ENCODE results near the gene SMARCD1. TPM values are rescaled to one million over a fixed set of nuclear protein-coding genes. Genes with fewer than 3 reads are reported as not detected.
A peak's percentile ranks its signal among the peaks of the same experiment; 100 is the strongest.

The SMARCD1 gene
- total RNA-seq, 1 donor: 80.5 TPM

- DNase-seq (ENCODE audit: low read depth in 2 of 3, low spot score in 2 of 3): no peak
These were observed 17.6 kb downstream of the SMARCD1 start for GRCh38 chr12:50102646-50103309.

- DNase-seq (ENCODE audit: low read depth in 2 of 3, low spot score in 2 of 3): no peak
These were observed 18.2 kb downstream of the SMARCD1 start for GRCh38 chr12:50103351-50103750.

DNA sequence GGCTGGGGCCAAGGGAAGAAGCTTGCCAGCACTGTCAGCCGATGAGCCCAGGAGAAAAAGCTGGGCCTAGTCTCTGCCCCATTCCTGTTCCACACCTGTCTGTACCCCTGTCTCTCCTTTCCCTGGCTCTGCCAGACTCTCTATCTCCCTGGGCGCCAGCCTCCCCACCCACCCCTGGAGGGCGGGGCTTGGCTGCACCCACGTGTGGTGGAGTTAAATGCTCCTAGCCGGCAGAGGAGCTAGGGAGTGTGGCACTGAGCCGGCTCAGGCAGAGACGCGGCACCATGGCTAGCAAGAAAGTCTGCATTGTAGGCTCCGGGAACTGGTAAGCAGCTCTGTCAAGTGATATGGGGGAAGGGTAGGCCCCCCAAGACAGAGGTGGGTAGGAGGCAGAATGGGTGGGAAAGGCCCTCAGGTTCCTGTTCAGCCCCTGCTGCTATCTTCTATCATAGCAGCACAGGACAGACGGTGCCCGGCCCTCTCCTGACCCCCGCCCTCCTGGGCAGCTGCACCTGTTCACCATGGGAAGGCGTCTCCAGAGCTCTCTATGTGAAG, 18.7 kb downstream of the SMARCD1 start, which contains the start of gene GPD1:
Gene GPD1, plus strand, starts transcription at position 242 of the 555 bp plus-strand sequence. Its CDS starts 43 bp downstream, at position 285.
- peak in 1 of 3 donors; percentile 14 for DNase-seq (ENCODE audit: low read depth in 2 of 3, low spot score in 2 of 3)

DNA sequence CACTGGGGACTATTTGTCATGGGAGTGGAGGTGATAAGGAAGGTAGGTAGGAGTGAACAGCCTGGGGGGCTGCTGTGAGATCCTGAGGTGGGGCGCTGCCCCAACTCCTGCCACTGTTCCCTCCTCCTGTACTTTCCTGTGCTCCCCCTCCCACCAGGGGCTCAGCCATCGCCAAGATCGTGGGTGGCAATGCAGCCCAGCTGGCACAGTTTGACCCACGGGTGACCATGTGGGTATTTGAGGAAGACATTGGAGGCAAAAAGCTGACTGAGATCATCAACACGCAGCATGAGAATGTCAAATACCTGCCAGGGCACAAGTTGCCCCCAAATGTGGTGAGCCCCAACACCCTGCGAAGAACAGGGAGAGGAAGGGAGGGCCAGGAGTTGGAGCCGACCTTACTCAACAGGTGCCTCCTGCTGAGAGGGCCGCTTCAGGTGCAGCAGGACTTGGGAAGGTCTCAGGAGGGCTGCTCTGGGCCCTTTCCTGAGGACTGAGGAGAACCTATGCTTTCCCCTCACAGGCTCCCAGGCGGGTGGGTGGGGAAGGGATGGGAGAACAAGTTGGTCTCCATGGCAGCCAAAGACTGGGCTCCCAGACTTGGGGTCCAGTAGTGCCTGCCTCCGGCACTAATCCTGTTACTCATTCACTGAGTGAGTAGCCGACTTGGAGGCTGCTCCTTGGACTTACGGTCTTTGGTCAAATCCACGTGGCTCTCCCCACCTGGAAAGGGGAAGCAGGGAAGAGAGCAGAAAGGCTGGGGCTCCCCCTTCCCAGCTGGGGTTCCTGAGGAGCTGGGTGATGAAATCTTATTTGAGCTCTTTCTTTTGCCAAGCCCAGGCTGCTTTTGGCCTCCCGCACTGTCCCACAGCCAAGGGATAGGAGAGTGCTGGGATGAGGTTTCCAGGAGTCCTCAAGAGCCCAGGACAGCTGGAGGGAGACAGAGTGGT, 19.6 kb downstream of the SMARCD1 start:
- DNase-seq (ENCODE audit: low read depth in 2 of 3, low spot score in 2 of 3): no peak

DNA sequence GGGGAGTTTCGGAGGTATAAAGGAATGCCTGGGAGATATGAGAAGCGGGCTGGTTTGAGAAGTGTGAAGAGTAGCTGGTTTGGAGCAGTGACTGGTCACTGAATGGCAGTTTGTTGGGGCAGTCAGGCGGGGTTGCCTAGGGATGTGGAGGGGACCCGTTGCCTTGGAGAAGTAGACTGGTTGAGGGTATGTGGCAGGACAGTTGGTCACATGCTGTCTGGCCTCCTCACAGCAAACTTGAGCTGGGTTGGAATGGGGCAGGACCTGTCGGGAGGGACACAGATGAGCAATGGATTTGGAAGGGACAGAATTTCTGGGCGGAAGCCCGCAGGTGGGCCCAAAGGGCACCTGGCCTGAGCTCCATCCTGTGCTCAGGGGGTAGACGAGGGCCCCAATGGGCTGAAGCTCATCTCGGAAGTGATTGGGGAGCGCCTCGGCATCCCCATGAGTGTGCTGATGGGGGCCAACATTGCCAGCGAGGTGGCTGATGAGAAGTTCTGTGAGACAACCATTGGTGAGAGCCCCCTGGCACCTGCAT, 20.8 kb downstream of the SMARCD1 start:
- no peak for DNase-seq (ENCODE audit: low read depth in 2 of 3, low spot score in 2 of 3)

- DNase-seq (ENCODE audit: low read depth in 2 of 3, low spot score in 2 of 3): no peak
These were observed 21.8 kb downstream of the SMARCD1 start for GRCh38 chr12:50106907-50107306.

- no peak for DNase-seq (ENCODE audit: low read depth in 2 of 3, low spot score in 2 of 3)
These were observed 22.5 kb downstream of the SMARCD1 start for GRCh38 chr12:50107416-50108268.

DNA sequence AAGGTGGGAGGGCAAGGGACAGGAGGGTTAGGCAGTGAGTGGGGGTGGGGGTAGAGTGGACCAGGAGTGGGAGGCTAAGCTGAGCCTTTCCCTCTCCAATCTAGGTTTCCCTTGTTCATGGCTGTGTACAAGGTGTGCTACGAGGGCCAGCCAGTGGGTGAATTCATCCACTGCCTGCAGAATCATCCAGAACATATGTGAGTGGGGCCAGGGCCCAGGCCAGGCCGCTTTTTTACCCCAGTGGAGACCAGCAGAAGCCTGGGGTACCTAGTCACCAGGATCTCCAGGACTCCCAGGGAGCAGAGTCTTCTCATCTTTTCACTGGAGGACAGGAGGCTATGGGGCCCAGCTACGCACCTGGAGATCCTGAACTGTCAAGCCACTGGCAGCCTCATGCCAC, 24.2 kb downstream of the SMARCD1 start:
- DNase-seq (ENCODE audit: low read depth in 2 of 3, low spot score in 2 of 3): no peak

DNA sequence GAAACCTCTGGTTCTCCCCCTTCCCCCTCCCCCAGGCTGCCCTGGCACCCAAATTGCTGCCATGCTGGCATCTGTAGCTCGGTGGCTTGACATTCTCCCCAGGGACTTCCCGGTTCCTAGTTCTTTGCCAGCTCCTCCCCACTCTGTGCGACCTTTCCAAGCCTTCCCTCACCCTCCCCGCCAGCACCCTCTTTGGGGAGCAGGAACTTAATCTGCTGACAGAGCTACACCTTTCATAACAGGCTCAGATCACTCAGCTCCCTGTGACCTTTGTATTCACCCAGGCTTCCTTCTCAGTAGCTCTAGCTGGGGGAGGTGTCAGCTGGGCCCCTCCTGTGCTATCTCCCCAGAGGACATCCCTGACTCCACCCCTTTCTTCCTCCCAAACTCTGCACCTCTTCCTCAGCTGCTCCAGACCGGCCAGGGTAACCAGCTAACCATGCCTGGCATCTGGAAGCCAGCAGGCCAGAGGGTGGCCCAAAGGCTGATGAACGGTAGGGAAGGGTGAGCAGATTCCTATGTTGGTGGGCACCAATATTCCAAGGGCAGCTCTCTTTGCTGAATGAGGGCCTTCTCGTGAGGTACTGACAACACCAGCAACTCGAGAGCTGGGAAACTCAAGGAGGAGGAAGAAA, 25.1 kb downstream of the SMARCD1 start:
- DNase-seq (ENCODE audit: low read depth in 2 of 3, low spot score in 2 of 3): no peak

GRCh38 chr12:50110762-50111351, 25.7 kb downstream of the SMARCD1 start:
- DNase-seq (ENCODE audit: low read depth in 2 of 3, low spot score in 2 of 3): peak in 1 of 3 donors; percentile 6

- DNase-seq (ENCODE audit: low read depth in 2 of 3, low spot score in 2 of 3): no peak
These were observed 26.2 kb downstream of the SMARCD1 start for GRCh38 chr12:50111395-50111692.

DNA sequence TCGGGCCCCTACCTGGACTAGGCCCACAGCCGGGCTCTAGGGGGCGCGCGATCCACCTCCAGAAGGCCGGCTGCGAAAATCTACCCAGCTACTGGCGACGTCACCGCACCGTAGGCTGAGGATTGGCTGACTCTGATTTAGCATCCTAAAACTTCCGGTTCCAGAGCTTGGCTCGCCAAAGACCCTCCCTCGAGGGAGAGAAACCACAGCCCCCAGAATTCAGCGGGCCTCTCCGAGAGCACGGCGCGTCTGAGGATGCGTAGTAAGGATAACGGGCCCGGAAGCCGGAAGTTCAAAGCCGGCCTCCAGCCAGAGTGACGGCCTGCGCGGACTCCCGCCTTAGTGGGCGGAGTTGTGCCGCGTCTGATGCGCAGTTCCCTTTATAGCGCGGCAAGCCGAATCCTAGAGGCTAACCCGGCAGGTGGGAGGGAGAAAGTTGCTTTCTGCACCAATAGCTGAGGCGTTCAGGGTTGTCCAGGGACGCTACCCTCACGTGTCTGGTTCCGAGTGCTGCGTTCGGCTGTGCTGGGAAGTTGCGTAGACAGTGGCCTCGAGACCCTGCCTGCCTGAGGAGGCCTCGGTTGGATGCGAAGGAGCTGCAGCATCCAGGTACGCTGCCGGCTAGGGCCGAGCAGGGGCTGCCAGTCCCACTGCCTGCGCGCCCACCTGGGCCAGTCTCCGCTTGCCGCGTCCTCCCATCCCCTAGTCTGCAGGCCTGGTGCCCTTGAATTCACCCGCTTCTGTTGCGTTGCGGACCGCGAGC, 26.7 kb downstream of the SMARCD1 start, which contains the start of gene COX14:
Gene COX14, plus strand, starts transcription at position 544 of the 763 bp plus-strand sequence. CDS start 7,808 bp downstream, outside the sequence.
- DNase-seq (ENCODE audit: low read depth in 2 of 3, low spot score in 2 of 3): peak; percentile 98 to 100 (median 99)

DNA sequence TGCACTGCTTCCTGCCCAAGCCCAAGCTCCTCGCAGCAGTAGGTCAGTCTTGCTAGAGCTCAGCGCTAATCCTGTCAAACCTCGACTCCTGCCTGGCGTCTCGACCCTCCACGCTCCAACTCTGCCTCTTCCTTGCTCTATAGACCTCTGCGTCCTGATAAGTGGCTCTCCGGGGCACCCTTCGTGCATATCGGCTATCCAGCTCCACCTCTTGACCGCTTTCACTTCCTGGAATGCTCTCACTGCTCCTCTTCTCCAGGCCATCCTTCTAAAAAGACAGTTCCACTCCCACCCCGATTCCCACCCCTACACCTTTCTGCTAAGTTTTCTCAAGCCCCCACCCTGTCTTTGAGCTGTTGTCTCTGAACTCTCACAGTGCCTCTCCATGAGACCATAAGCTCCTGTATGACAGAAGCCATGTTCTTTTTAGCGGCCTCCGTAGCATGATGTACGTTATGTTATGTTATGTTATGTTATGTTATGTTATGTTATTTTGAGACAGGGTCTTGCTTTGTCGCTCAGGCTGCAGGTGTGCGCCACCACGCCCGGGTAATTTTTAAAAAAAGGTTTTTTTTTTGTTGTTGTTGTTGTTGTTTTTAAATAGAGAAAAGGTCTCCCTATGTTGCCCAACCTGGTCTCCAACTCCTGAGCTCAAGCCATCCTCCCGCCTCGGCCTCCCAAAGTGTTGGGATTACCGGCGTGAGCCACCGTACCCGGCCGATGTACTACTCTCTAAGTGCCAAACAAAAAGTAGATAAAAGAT, 27.5 kb downstream of the SMARCD1 start:
- DNase-seq (ENCODE audit: low read depth in 2 of 3, low spot score in 2 of 3): no peak

DNA sequence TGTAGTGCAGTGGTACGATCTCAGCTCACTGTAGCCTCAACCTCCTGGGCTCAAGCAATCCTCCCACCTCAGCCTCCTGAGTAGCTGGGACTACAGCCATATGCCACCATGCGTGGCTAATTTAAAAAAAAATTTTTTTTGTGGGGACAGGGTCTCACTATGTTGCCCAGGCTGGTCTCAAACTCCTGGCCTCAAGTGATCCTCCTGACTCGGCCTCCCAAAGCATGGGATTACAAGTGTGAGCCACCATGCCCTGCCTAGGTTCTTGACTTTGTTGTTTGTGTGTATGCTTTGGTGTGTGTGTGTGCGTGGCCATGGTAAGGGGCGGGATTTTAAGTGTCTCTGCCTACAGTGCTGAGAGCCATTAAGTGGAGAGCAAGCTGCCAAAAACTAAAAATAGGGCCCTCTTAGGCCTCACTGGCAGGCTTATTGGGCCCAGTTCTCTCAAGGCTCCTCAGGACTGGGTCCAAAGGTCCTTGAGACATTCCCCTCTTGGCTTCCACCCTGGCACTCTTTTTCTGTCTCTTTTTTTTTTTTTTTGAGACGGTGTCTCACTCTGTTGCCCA, 32.0 kb downstream of the SMARCD1 start:
- no peak for DNase-seq (ENCODE audit: low read depth in 2 of 3, low spot score in 2 of 3)

DNA sequence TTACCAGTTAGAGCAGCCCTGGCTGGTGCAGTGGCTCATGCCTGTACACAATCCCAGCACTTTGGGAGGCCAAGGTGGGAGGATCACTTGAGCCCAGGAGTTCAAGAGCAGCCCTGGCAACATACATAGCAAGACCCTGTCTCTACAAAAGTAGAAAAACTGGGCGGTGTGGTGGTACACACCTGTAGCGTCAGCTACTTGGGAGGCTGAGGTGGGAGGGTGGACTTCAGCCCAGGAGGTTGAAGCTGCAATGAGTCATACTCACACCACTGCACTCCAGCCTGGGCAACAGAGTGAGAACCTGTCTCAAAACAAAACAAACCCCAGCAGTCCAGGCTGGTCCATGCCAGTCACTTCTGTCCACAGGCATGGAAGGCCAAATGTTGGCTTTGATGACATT, 34.2 kb downstream of the SMARCD1 start:
- DNase-seq (ENCODE audit: low read depth in 2 of 3, low spot score in 2 of 3): no peak

DNA sequence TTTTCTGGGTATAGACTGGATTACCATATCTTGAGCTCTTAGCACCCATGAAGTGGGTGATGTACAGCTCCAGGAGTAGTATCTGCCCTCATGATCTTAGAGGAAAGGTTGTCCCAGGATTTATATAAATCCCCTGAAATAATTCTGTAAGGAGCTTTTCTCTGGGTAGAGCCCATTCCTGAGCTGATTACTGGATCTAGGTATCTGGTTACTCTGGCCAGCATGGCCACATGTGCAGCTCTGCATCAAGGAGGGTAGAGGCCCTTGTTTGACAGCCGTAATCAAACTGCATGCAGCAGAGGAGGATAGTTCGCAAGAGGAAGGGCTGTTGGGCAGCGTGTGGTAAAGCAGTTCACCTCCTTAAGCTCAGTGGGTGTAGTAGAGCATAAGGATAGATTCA, 35.4 kb downstream of the SMARCD1 start:
- no peak for DNase-seq (ENCODE audit: low read depth in 2 of 3, low spot score in 2 of 3)

DNA sequence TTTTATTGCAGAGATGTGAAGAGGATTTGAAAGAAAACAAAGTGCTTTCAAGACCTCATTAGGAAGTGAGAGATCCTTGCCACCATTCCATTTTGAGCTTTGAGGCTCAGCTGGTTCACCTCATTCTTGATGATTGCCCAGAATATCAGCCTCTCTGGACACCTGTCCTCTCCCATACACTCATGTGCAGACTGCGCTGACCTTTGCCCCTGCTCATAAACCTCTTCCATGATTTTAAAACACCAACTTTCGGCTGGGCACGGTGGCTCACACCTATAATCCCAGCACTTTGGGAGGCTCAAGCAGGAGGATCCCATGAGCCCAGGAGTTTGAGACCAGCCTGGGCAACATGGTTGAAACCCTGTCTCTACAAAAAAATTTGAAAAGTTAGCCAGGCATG, 35.8 kb downstream of the SMARCD1 start:
- DNase-seq (ENCODE audit: low read depth in 2 of 3, low spot score in 2 of 3): no peak

DNA sequence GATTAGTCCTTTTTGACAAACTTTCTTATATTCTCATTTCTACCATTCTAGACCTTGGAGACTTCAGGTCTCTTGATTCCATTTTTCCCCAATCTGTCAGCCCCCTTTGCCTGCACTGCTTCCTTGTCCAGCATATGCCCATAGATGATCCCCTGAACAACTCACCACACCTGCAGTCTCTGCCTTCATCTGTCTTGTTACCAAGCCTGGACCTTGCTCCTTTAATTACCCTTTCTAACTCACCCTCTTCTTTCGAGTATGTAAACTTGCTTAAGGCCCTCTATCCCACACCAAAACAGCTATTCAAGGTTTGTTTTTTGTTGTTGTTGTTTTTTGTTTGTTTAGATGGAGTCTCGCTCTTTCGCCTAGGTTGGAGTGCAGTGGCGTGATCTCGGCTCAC, 36.5 kb downstream of the SMARCD1 start:
- DNase-seq (ENCODE audit: low read depth in 2 of 3, low spot score in 2 of 3): no peak

Measured in hematopoietic multipotent progenitor cell (in vitro differentiated cells).